ENCODE results near the gene ITLN2.
"Not testable (repeated sequence)": the region's sequence is repeated elsewhere in the genome, so short reads cannot be mapped to it uniquely, and the experiment has no call there.

Gene ITLN2

GRCh38 chr1:160954158-160955104 is at the start of gene ITLN2:
Gene ITLN2, minus strand, starts transcription at chr1:160954809. Its CDS starts 68 bp downstream, at chr1:160954741.
- in situ Hi-C loops (cut with MboI; ENCODE audit: low sequenced_read_pairs) = no loop called here

- in situ Hi-C loops (cut with MboI; ENCODE audit: low sequenced_read_pairs) = no loop called here
Observed at GRCh38 chr1:161001525-161001924, 46.9 kb upstream of the ITLN2 start.

GRCh38 chr1:161000736-161001480 is 46.3 kb upstream of the ITLN2 start:
- in situ Hi-C loops (cut with MboI; ENCODE audit: low sequenced_read_pairs) = no loop called here

GRCh38 chr1:160999376-160999775 is 44.8 kb upstream of the ITLN2 start:
- in situ Hi-C loops (cut with MboI; ENCODE audit: low sequenced_read_pairs) = no loop called here

- in situ Hi-C loops (cut with MboI; ENCODE audit: low sequenced_read_pairs) = no loop called here
Observed at GRCh38 chr1:160997323-160998038, 42.9 kb upstream of the ITLN2 start.

- in situ Hi-C loops (cut with MboI; ENCODE audit: low sequenced_read_pairs) = no loop called here
Observed at GRCh38 chr1:160996178-160996577, 41.6 kb upstream of the ITLN2 start.

- in situ Hi-C loops (cut with MboI; ENCODE audit: low sequenced_read_pairs) = no loop called here
Observed at GRCh38 chr1:160993544-160994193, 39.1 kb upstream of the ITLN2 start.

- in situ Hi-C loops (cut with MboI; ENCODE audit: low sequenced_read_pairs) = not testable (repeated sequence)
Observed at GRCh38 chr1:160992036-160992435, 37.4 kb upstream of the ITLN2 start.

- in situ Hi-C loops (cut with MboI; ENCODE audit: low sequenced_read_pairs) = no loop called here
Observed at GRCh38 chr1:160987359-160988050, 32.9 kb upstream of the ITLN2 start.

GRCh38 chr1:160985723-160986122 is 31.1 kb upstream of the ITLN2 start:
- in situ Hi-C loops (cut with MboI; ENCODE audit: low sequenced_read_pairs) = no loop called here

- in situ Hi-C loops (cut with MboI; ENCODE audit: low sequenced_read_pairs) = no loop called here
Observed at GRCh38 chr1:160981584-160982411, 27.2 kb upstream of the ITLN2 start.

GRCh38 chr1:160979286-160979685 is 24.7 kb upstream of the ITLN2 start:
- in situ Hi-C loops (cut with MboI; ENCODE audit: low sequenced_read_pairs) = no loop called here

- in situ Hi-C loops (cut with MboI; ENCODE audit: low sequenced_read_pairs) = no loop called here
Observed at GRCh38 chr1:160978510-160978927, 23.9 kb upstream of the ITLN2 start.

GRCh38 chr1:160975026-160975425 is 20.4 kb upstream of the ITLN2 start:
- in situ Hi-C loops (cut with MboI; ENCODE audit: low sequenced_read_pairs) = no loop called here

GRCh38 chr1:160973491-160973890 is 18.9 kb upstream of the ITLN2 start:
- in situ Hi-C loops (cut with MboI; ENCODE audit: low sequenced_read_pairs) = no loop called here

- in situ Hi-C loops (cut with MboI; ENCODE audit: low sequenced_read_pairs) = no loop called here
Observed at GRCh38 chr1:160972939-160973338, 18.3 kb upstream of the ITLN2 start.

- in situ Hi-C loops (cut with MboI; ENCODE audit: low sequenced_read_pairs) = no loop called here
Observed at GRCh38 chr1:160971618-160972056, 17.0 kb upstream of the ITLN2 start.

- in situ Hi-C loops (cut with MboI; ENCODE audit: low sequenced_read_pairs) = no loop called here
Observed at GRCh38 chr1:160963521-160963920, 8.9 kb upstream of the ITLN2 start.

GRCh38 chr1:160961419-160961818 is 6.8 kb upstream of the ITLN2 start:
- in situ Hi-C loops (cut with MboI; ENCODE audit: low sequenced_read_pairs) = no loop called here

All from hTERT RPE-1 (cell line).